Dedifferentiated amniotic fluid mesenchymal stem cell (primary cell): ENCODE results near the gene C1orf50.
"Not testable (repeated sequence)": the region's sequence is repeated elsewhere in the genome, so short reads cannot be mapped to it uniquely, and the experiment has no call there.

Source experiments
- DNase-seq: peaks from one replicate; pipeline ENCODE4 v3.0.0-alpha.2; 2016; ENCODE audit errors: extremely low spot score

C1orf50 gene

DNA sequence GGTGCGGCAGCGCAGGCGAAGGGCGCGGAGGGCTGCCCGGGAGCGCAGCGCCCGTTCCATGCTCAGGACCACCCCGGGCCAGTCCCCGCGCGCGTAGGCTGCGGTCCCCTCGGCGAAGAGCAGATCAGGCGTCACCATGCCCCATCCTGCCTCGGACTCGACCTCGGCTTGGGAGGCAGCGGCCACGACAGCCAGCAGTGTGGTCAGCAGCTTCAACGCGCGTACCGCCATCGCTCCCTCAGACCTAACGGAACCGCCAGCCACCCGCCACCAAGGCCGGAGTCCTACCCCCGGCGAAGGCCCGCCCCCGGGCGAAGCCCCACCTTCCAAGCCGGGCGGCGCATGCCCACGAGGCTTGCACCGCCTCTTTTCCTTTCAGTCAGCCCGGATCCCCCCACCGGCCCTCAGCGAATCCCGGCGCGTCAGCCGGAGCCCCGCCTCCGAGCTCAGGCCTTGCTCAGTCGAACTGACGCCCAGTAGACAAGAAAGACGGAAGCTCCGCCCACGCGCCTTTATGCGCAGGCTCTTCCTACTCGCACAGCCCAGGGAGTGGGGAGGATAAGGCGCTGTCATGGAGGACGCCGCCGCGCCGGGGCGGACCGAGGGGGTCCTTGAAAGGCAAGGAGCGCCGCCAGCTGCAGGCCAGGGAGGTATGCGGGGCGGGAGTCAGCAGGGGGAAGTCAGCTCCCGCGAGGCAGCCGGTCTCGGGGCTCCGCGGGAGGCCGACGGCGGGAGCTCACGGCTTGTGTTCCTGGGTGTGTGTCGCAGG is at the start of gene C1orf50, which contains the start of gene P3H1:
Gene C1orf50, plus strand, starts transcription at position 509 of the 769 bp plus-strand sequence. Its CDS starts 63 bp downstream, at position 572.
Gene P3H1, minus strand, starts transcription at position 288 of the 769 bp plus-strand sequence. Its CDS starts 57 bp downstream, at position 231.
- peak; percentile 99 for DNase-seq

GRCh38 chr1:42720868-42721267 is 46.2 kb upstream of the C1orf50 start:
- no peak for DNase-seq

DNA sequence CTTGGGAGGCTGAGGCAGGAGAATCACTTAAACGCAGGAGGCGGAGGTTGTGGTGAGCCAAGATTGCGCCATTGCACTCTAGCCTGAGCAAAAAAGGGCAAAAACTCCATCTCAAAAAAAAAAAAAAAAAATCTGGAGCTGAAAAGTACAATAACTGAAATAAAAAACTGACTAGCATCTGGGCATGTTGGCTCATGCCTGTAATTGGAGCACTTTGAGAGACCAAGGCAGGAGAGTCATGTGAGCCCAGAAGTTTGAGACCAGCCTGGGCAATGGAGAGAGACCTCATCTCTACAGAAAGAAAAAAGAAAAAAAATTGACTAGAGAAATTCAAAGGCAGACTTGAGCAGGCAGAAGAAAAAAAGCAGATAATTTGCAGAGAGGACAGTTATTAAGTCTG is 45.1 kb upstream of the C1orf50 start:
- DNase-seq, result no peak

DNA sequence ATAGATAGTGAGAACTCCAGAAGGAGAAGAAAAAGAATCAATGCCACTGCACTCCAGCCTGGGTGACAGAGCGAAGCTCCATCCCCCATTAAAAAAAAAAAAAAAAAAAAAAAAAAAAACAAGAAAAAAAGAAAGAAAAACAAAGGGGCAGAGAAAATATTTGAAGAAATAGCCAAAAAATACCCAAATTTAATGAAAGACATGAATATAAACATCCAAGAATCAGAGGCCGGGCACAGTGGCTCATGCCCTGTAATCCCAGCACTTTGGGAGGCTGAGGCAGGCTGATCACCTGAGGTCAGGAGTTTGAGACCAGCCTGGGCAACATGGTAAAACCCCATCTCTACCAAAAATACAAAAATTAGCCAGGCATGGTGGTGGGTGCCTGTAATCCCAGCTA is 44.6 kb upstream of the C1orf50 start:
- not testable (repeated sequence) for DNase-seq

- no peak for DNase-seq
Measured at GRCh38 chr1:42723511-42723910, 43.5 kb upstream of the C1orf50 start.

DNA sequence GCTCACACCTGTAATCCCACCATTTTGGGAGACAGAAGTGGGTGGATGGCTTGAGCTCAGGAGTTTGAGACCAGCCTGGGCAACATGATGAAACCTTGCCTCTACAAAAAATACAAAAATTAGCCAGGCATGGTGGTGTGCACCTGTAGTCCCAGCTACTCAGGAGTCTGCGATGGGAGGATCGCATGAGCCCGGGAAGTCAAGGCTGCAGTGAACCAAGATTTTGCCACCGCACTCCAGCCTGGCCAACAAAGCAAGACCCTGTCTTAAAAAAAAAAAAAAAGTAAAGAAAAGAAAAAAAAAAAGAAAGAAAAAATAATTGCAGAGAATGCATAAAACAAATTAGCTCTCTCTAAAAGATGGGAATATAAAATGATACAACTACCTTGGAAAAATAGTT is 41.2 kb upstream of the C1orf50 start:
- not testable (repeated sequence) for DNase-seq

GRCh38 chr1:42730002-42730401 is 37.0 kb upstream of the C1orf50 start:
- no peak for DNase-seq

- no peak for DNase-seq
Measured at GRCh38 chr1:42730988-42731387, 36.1 kb upstream of the C1orf50 start.

DNA sequence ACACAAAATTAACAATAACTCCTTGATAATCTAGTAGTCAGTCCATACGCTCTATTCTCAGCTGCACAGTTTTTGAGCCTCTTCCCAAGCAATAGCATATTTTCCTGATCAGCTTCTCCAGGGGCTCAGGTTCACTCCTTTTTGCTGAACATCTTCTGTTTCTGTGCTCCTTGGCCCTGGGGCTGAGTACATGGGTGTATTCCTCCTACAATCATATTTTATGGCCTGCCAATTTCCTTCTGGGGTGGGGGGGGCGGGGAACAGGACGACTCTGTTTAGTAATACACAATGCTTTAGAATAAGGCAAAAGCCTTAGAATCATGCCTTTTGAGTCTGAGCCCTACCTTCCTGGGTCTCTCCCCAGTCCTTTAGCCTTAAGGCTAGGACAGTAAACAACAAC is 35.5 kb upstream of the C1orf50 start:
- DNase-seq, result no peak

DNA sequence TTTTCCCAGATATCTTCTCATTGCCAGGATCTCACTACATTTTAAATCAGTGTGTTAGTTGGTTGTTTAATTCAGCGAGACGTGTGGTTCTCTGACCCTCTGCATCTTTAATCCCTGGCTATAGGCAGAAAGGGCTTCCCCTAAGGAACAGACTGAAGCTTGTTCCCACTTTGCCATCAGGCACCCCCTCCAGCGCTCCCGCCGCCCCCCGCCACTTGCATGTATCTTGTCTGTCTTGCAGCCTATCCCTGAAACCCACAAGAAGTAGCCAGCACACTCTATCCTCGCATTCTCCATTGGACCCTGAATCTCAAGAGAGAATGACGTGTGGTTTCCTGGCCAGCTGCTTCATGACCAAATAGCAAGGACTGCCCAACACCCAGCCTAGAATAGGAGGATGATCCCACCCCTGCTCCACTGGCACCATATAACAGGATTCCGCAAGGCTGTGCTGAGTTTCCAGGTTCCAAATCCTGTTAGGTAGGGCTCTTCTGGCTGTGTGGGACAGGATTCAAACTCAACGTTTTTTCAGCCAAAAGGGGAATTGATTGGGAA is 34.8 kb upstream of the C1orf50 start:
- DNase-seq, result no peak

GRCh38 chr1:42733415-42734200 is 33.4 kb upstream of the C1orf50 start:
- no peak for DNase-seq

GRCh38 chr1:42734201-42735035 is 32.6 kb upstream of the C1orf50 start:
- no peak for DNase-seq

- no peak for DNase-seq
Measured at GRCh38 chr1:42735056-42735455, 32.0 kb upstream of the C1orf50 start.

GRCh38 chr1:42735477-42736105 is 31.5 kb upstream of the C1orf50 start:
- no peak for DNase-seq

DNA sequence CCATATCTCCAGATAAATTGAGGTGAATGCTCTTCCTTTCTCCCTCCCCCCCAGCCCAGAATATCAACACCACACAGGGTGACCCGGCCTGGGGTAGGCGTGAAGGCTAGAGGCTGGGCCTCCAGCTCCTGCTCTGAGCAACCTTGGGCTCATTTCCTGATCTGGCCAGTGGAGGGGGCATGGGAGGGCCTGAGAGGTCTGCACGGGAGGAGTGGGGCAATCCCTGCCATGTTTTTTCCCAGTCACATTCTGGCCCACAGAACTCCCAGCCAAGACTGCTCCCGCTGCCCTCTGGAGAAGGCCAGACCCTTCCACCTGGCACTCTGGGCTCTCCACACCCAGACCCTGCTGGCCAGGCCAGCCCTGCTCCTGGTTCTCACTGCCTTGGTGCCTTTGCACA is 30.9 kb upstream of the C1orf50 start:
- no peak for DNase-seq

GRCh38 chr1:42736571-42737200 is 30.4 kb upstream of the C1orf50 start:
- no peak for DNase-seq

GRCh38 chr1:42737257-42737656 is 29.8 kb upstream of the C1orf50 start:
- no peak for DNase-seq

DNA sequence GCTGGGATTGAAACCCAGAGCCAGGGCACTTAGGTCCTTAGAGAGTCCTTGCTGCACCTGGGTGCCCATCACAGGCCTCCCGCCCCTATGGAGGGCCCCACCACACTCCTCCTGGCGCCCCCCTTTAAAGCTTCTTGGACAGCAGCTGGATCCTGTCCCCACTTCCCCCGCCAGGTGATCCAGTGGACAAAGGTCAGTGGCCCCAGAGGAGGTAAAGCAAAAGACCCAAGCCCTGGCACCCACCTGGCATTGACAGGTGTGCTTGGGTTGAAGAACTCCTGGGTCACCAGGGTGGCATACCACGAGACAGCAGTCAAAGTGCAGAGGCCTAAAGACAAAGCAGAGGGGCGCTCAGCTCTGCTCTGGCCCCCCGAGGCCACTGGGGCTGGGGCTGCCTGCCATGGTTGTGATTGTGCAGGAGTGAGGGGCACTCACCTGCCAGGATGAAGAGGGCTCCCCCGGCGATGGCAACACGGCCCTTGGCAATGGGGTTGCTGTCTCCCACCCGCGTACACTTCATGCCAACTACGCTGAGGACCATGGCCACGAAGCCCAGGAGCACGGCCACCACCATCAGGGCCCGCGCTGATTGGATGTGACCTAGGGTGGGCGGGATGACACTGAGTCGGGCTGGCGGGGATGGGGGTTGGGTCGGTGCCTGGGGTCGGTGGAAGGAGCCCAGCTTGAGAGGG is 28.9 kb upstream of the C1orf50 start:
- DNase-seq, result no peak

- DNase-seq, result no peak
Measured at GRCh38 chr1:42738678-42739226, 28.3 kb upstream of the C1orf50 start.
